GM06990 (cell line): ENCODE measurements around the gene KRTAP19-8.

Experiments
- DNase-seq: peaks from one replicate; pipeline ENCODE4 v3.0.0-alpha.2; 2011; ENCODE audit not compliant: insufficient read length; ENCODE audit errors: extremely low read depth
- H3K27me3 ChIP-seq: replicated peaks from 2 replicates; pipeline ENCODE4 v1.6.0; 2011; ENCODE audit warnings: low read length; ENCODE audit not compliant: control insufficient read depth, insufficient read depth
- H3K36me3 ChIP-seq: 2 replicates; pipeline ENCODE4 v1.5.1; 2011; ENCODE audit warnings: low read length; ENCODE audit not compliant: control insufficient read depth, insufficient read depth
- H3K4me3 ChIP-seq: replicated peaks from 2 replicates; pipeline ENCODE4 v1.5.1; 2011; ENCODE audit warnings: low read depth, mild to moderate bottlenecking, control low read depth, low read length
- TF ChIP-seq, protein P1 (sequence below): IDR thresholded peaks from 2 replicates; pipeline ENCODE4 v1.5.1; 2011; ENCODE audit warnings: low read length, control low read depth, mild to moderate bottlenecking, inconsistent platforms; ENCODE audit not compliant: insufficient read depth, poor library complexity, severe bottlenecking

Gene KRTAP19-8

GRCh38 chr21:31075848-31076247 lies 37.6 kb upstream of the KRTAP19-8 start:
- Histone ChIP-seq H3K4me3 (no peak overlapping the region), H3K27me3 (no peaks in the 10 kb centered on the region), H3K36me3 (no peaks in the 10 kb centered on the region)
- TF ChIP-seq, protein P1, sequence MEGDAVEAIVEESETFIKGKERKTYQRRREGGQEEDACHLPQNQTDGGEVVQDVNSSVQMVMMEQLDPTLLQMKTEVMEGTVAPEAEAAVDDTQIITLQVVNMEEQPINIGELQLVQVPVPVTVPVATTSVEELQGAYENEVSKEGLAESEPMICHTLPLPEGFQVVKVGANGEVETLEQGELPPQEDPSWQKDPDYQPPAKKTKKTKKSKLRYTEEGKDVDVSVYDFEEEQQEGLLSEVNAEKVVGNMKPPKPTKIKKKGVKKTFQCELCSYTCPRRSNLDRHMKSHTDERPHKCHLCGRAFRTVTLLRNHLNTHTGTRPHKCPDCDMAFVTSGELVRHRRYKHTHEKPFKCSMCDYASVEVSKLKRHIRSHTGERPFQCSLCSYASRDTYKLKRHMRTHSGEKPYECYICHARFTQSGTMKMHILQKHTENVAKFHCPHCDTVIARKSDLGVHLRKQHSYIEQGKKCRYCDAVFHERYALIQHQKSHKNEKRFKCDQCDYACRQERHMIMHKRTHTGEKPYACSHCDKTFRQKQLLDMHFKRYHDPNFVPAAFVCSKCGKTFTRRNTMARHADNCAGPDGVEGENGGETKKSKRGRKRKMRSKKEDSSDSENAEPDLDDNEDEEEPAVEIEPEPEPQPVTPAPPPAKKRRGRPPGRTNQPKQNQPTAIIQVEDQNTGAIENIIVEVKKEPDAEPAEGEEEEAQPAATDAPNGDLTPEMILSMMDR: no peak
- DNase-seq: no peak

DNA sequence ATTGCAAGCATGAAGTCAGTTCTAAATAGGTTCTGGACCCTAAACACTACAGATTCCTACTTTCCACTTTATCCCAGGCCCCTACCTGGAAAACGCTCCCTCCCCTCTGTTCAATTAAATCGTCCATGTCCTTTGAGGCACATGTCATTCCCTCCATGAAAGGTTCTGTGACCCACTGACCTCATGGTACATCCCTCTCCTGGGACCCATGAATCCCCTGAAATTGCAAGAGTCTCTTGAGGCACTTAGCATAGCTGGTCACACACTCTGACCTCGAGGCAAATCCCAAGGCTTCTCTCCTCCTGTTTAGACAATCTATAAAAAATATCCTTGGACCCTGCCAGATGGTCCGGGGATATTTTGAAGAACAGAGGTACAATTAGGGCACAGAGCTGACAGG lies 34.3 kb upstream of the KRTAP19-8 start:
- no peaks in the 10 kb centered on the region for H3K36me3 ChIP-seq
- TF ChIP-seq, protein P1: no peak
- H3K27me3 ChIP-seq: no peaks in the 10 kb centered on the region
- no peak for DNase-seq
- H3K4me3 ChIP-seq: no peak overlapping the region

- no peak for DNase-seq
- Histone ChIP-seq H3K4me3 (no peak overlapping the region), H3K27me3 (no peaks in the 10 kb centered on the region), H3K36me3 (no peaks in the 10 kb centered on the region)
- TF ChIP-seq, protein P1: peak; percentile 12
These were observed 26.5 kb upstream of the KRTAP19-8 start for GRCh38 chr21:31064803-31065202.

- H3K36me3 ChIP-seq: no peaks in the 10 kb centered on the region
- no peaks in the 10 kb centered on the region for H3K27me3 ChIP-seq
- H3K4me3 ChIP-seq: no peak overlapping the region
- DNase-seq: no peak
- TF ChIP-seq, protein P1: no peak
These were observed 14.3 kb upstream of the KRTAP19-8 start for GRCh38 chr21:31052489-31053142.

DNA sequence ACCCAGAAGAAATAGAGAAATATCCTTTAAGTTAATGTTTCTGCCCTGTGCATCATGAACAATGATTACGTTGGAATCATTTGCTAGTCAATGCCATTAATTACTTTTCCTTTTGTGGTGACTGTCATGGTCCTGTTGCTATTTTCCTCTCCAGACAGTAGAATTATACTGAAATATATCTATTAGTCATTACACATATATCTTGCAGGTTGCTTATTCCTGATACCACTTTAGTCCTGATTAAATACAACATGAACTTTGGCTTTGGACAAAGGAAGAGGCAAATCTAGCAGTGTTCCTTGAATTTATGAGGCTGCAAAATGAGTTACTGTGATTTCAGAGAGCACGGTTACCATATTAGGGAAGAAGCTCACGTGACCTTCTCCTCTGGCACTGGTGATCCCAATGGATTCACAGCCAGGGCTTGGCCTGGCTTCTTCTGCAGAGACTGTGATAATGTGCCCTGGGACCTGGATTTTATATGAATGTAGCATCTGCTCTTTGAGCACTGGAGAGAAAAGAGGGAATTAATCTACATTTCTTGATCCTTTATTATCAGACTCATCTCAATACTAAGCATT lies 12.4 kb upstream of the KRTAP19-8 start:
- TF ChIP-seq, protein P1: no peak
- DNase-seq: no peak
- H3K27me3 ChIP-seq: no peaks in the 10 kb centered on the region
- no peak overlapping the region for H3K4me3 ChIP-seq
- no peaks in the 10 kb centered on the region for H3K36me3 ChIP-seq

DNA sequence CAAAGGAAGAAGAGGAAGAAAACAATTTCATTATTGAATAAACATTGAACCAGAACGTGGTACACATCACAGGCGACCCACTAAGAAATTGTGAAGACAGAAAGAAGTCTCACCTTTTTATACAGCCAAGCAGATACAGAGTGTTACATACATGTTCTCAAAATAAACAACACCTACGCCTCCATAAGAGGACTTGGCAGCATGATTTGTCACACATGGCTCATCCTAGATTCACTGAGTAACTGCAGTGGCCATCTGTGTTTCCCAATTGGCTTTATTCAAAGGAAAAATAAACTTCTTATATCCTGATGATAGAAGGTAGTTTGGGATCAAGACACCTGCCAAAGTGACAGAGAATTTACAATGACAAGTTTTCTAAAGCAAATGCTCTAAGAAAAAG lies 7.6 kb upstream of the KRTAP19-8 start:
- Histone ChIP-seq H3K4me3 (no peak overlapping the region), H3K36me3 (no peaks in the 10 kb centered on the region), H3K27me3 (no peaks in the 10 kb centered on the region)
- no peak for DNase-seq
- TF ChIP-seq, protein P1: no peak
